Spleen (tissue), 11 donors: ENCODE results near the gene USPL1. TPM values are rescaled to one million over a fixed set of nuclear protein-coding genes. Genes with fewer than 3 reads are reported as not detected.

Experiments used
- DNase-seq: peaks from one replicate; pipeline ENCODE4 v3.0.0-alpha.2; 2020
- H3K27ac ChIP-seq, 8 donors: fragments of 200-600 bp; sonication (generic) in 7 of 8; 1 replicate in 4 of 8; 2 replicates in 4 of 8; pipeline versions ENCODE4 v1.5.0 to v1.8.0; 2016 to 2021; ENCODE audit warnings: inconsistent platforms in 4 of 8, mild to moderate bottlenecking in 4 of 8, moderate library complexity in 1 of 8
- H3K27me3 ChIP-seq, 7 donors: fragments of 200-600 bp; sonication (generic) in 6 of 7; replicated peaks in 1 of 7; 1 replicate in 4 of 7; 2 replicates in 3 of 7; pipeline versions ENCODE4 v1.5.0 to v1.8.0; 2016 to 2021; ENCODE audit warnings: inconsistent platforms in 3 of 7, mild to moderate bottlenecking in 1 of 7
- H3K36me3 ChIP-seq, 6 donors: fragments of 200-600 bp; sonication (generic) in 5 of 6; 1 replicate in 4 of 6; 2 replicates in 2 of 6; pipeline versions ENCODE4 v1.5.0 to v1.8.0; 2016 to 2021; ENCODE audit warnings: inconsistent platforms in 2 of 6
- H3K4me1 ChIP-seq, 6 donors: fragments of 200-600 bp; sonication (generic) in 5 of 6; 1 replicate in 3 of 6; 2 replicates in 3 of 6; pipeline versions ENCODE4 v1.5.0 to v1.8.0; 2016 to 2021; ENCODE audit warnings: inconsistent platforms in 3 of 6
- H3K4me3 ChIP-seq, 8 donors: fragments of 200-600 bp; sonication (generic) in 7 of 8; 1 replicate in 4 of 8; 2 replicates in 4 of 8; pipeline versions ENCODE4 v1.5.0 to v1.8.0; 2016 to 2021; ENCODE audit warnings: inconsistent platforms in 4 of 8, mild to moderate bottlenecking in 4 of 8, moderate library complexity in 2 of 8
- H3K9me3 ChIP-seq, 8 donors: fragments of 200-600 bp; sonication (generic) in 7 of 8; 1 replicate in 4 of 8; 2 replicates in 4 of 8; pipeline versions ENCODE4 v1.5.0 to v1.8.0; 2016 to 2021; ENCODE audit warnings: inconsistent platforms in 4 of 8
- POLR2A ChIP-seq, 3 donors: fragments of 450-650 bp; IDR thresholded peaks; one replicate each; pipeline ENCODE4 v1.5.1; 2017; ENCODE audit warnings: antibody characterized with exemption in 3 of 3, mild to moderate bottlenecking in 1 of 3
- POLR2AphosphoS5 ChIP-seq, 3 donors: sonication (generic); formaldehyde crosslinking; IDR thresholded peaks; one replicate each; pipeline ENCODE4 v1.5.1; 2017; ENCODE audit warnings: antibody characterized with exemption in 3 of 3
- WGBS, 5 donors: extraction: QIAGEN DNeasy Blood & Tissue Kit in 3 of 5; methylation state at CpG; one replicate each; pipeline versions ENCODE4 v1.1.5 to v1.1.7; 2013 to 2018; 5-methylcytosine and 5-hydroxymethylcytosine counted together
- intact Hi-C: fragments of 100-400 bp; cut with DNase I; formaldehyde crosslinking; loops from one replicate; pipeline ENCODE4 v1.15.0; 2023; ENCODE audit warnings: low total_unique reads
- polyA plus RNA-seq, 3 donors: library from polyadenylated mRNA; stranded (reverse); fragments of 200-250 nt; gene quantifications; one replicate each; pipeline ENCODE4 v1.2.1, GENCODE V29; 2013
- total RNA-seq, 7 donors: library from RNA; depleted of rRNA in 3 of 7; stranded (reverse); fragments of >200 nt in 3 of 7; fragmentation: NEBNext Ultra II Directional in 4 of 7; extraction: Animal tissue kit (Norgen Biotek cat#: 25700) in 4 of 7; gene quantifications; one replicate each; pipeline versions ENCODE4 v1.1.0 to v1.2.1, GENCODE V29; 2016 to 2021
- TF ChIP-seq, protein P1 (sequence below), 11 experiments: fragments of 200-600 bp in 7 of 11; fragments of 450-650 bp in 4 of 11; sonication (generic) in 4 of 11; IDR thresholded peaks in 8 of 11; conservative IDR thresholded peaks in 3 of 11; 1 replicate in 7 of 11; 2 replicates in 4 of 11; pipeline versions ENCODE4 v1.4.0 to v1.8.0; 2016 to 2021; ENCODE audit warnings: antibody characterized with exemption in 11 of 11, inconsistent platforms in 4 of 11, mild to moderate bottlenecking in 1 of 11
- donor health status: healthy with polysubstance abuse.
- donor health status: DM: no; HTN: no; CAD: no; lungs with moderate emphysema.
- donor health status: DM: no; HTN: no; CAD: no.
- donor health status: Bipolar disorder and iron deficiency.
- donor health status: healthy.
- donor health status: DM: no; HTN: no; CAD: no.
- donor health status: DM: yes; HTN: yes; CAD: no.

The USPL1 gene
- total and polyA plus RNA-seq, 10 donors: 11.7 to 42.2 (median 26.6) TPM

- Histone ChIP-seq H3K36me3 (peaks cover 0 to 25% (median 13%) of the 10 kb centered on the region in 6 donors), H3K4me1 (peaks cover 25 to 80% (median 50%) of the 10 kb centered on the region in 6 donors), H3K27me3 (no peaks in the 10 kb centered on the region), H3K4me3 (peak overlapping the region; percentile 58 to 93 (median 79)), H3K27ac (peak overlapping the region; percentile 98 to 100 (median 100)), H3K9me3 (no peaks in the 10 kb centered on the region)
- intact Hi-C loops: loop anchor here (10.0 kb wide), 2 partner anchors 56 to 154 kb away; partner anchors contain the start of gene HMGB1
- TF ChIP-seq, protein P1, sequence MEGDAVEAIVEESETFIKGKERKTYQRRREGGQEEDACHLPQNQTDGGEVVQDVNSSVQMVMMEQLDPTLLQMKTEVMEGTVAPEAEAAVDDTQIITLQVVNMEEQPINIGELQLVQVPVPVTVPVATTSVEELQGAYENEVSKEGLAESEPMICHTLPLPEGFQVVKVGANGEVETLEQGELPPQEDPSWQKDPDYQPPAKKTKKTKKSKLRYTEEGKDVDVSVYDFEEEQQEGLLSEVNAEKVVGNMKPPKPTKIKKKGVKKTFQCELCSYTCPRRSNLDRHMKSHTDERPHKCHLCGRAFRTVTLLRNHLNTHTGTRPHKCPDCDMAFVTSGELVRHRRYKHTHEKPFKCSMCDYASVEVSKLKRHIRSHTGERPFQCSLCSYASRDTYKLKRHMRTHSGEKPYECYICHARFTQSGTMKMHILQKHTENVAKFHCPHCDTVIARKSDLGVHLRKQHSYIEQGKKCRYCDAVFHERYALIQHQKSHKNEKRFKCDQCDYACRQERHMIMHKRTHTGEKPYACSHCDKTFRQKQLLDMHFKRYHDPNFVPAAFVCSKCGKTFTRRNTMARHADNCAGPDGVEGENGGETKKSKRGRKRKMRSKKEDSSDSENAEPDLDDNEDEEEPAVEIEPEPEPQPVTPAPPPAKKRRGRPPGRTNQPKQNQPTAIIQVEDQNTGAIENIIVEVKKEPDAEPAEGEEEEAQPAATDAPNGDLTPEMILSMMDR (IDR thresholded peaks at IDR 0.05 in 8 of 11, conservative IDR thresholded peaks at IDR 0.05 in 3 of 11): no peak
- no peak for TF ChIP-seq POLR2A (IDR thresholded peaks at IDR 0.05)
- 18 to 29% (median 24%) methylated on average over 3 of the region's 3 CpGs for WGBS, 5 donors
- no peak for DNase-seq
Observed at GRCh38 chr13:30618930-30619279, 1.2 kb downstream of the USPL1 start.

DNA sequence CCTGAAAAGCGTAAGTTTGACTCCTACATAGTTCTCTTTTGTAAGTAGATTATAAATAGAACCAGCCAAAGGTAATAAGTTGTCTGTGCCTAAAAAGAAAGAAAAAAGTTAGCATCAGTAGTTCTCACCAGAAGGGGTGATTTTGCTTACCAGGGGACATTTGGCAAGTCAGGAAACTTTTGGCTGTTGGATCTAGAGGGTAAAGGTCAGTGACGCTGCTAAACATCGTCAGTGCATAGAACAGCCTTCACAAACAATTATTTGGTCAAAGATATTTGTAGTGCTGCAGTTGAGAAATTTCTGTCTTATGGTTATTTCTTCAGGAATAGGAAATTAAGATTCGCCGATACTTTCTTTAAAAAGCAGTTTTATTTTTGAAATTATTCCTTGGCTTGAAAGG lies 2.0 kb downstream of the USPL1 start:
- 67 to 81% (median 73%) methylated on average over 5 of the region's 5 CpGs for WGBS, 5 donors
- intact Hi-C loops: loop anchor here (10.0 kb wide), 2 partner anchors 55 to 155 kb away; partner anchors contain the start of gene HMGB1

GRCh38 chr13:30620941-30621340 lies 3.2 kb downstream of the USPL1 start:
- H3K4me1 ChIP-seq: peaks cover 20 to 77% (median 45%) of the 10 kb centered on the region in 6 donors
- DNase-seq: no peak
- intact Hi-C loops: no loop called here
- no peak for TF ChIP-seq POLR2A (IDR thresholded peaks at IDR 0.05)
- TF ChIP-seq, protein P1 (IDR thresholded peaks at IDR 0.05 in 8 of 11, conservative IDR thresholded peaks at IDR 0.05 in 3 of 11): no peak
- TF ChIP-seq POLR2AphosphoS5 (IDR thresholded peaks at IDR 0.05): no peak
- 80 to 91% (median 89%) methylated on average over 3 of the region's 3 CpGs for WGBS, 5 donors
- H3K27me3 ChIP-seq: no peaks in the 10 kb centered on the region
- no peak overlapping the region for H3K4me3 ChIP-seq
- peaks cover 0 to 45% (median 28%) of the 10 kb centered on the region in 6 donors for H3K36me3 ChIP-seq
- H3K9me3 ChIP-seq: no peaks in the 10 kb centered on the region
- H3K27ac ChIP-seq: peak overlapping the region in 1 of 8 donors; percentile 100

More for the DNA sequence above, 2.0 kb downstream of the USPL1 start:
- H3K27me3 ChIP-seq: no peaks in the 10 kb centered on the region
- no peaks in the 10 kb centered on the region for H3K9me3 ChIP-seq
- peak overlapping the region in 4 of 8 donors; percentile 98 to 100 (median 100) for H3K27ac ChIP-seq
- no peak for DNase-seq
- peaks cover 0 to 33% (median 21%) of the 10 kb centered on the region in 6 donors for H3K36me3 ChIP-seq
- TF ChIP-seq POLR2A (IDR thresholded peaks at IDR 0.05) (no peak), POLR2AphosphoS5 (IDR thresholded peaks at IDR 0.05) (no peak)
- TF ChIP-seq, protein P1 (IDR thresholded peaks at IDR 0.05 in 8 of 11, conservative IDR thresholded peaks at IDR 0.05 in 3 of 11): no peak
- H3K4me3 ChIP-seq: peak overlapping the region in 6 of 8 donors; percentile 21 to 93 (median 79)
- H3K4me1 ChIP-seq: peaks cover 25 to 80% (median 51%) of the 10 kb centered on the region in 6 donors

- no peak for DNase-seq
- peaks cover 0 to 50% (median 28%) of the 10 kb centered on the region in 6 donors for H3K36me3 ChIP-seq
- H3K4me3 ChIP-seq: no peak overlapping the region
- WGBS, 5 donors: 95 to 99% (median 96%) methylated on average over 1 of the region's 1 CpG
- H3K27ac ChIP-seq: peak overlapping the region in 3 of 8 donors; percentile 38 to 59 (median 42)
- intact Hi-C loops: no loop called here
- TF ChIP-seq, protein P1 (IDR thresholded peaks at IDR 0.05 in 8 of 11, conservative IDR thresholded peaks at IDR 0.05 in 3 of 11): no peak
- no peak for TF ChIP-seq POLR2A (IDR thresholded peaks at IDR 0.05)
- TF ChIP-seq POLR2AphosphoS5 (IDR thresholded peaks at IDR 0.05): no peak
- peaks cover 28 to 91% (median 57%) of the 10 kb centered on the region in 6 donors for H3K4me1 ChIP-seq
- H3K9me3 ChIP-seq: no peaks in the 10 kb centered on the region
- H3K27me3 ChIP-seq: no peaks in the 10 kb centered on the region
Observed at GRCh38 chr13:30622551-30622950, 4.8 kb downstream of the USPL1 start.
